B cell (primary cell): ENCODE results near the gene FER. TPM values are rescaled to one million over a fixed set of nuclear protein-coding genes. Genes with fewer than 3 reads are reported as not detected.

Experiments
- ATAC-seq: fragments of 200-7000 bp; cut with Tn5 transposase; one replicate; pipeline ENCODE4 v1.10.0; 2021; ENCODE audit warnings: low read depth, mild to moderate bottlenecking, moderate number of reproducible peaks, moderate library complexity
- CTCF ChIA-PET: fragments of 350-600 bp; sonication (Branson Sonifier 250); formaldehyde crosslinking; loops from one replicate; lab custom pipeline; 2021; ENCODE audit warnings: antibody characterized with exemption, inconsistent platforms; lab: Charles Lee
- POLR2A ChIA-PET: fragments of 350-600 bp; sonication (Branson Sonifier 250); formaldehyde crosslinking; loops from one replicate; lab custom pipeline; 2021; ENCODE audit warnings: antibody characterized with exemption; lab: Charles Lee
- DNase-seq: peaks from one replicate; pipeline ENCODE4 v3.0.0; 2013
- H2AFZ ChIP-seq: 2 replicates; pipeline ENCODE4 v1.6.1; 2012; ENCODE audit warnings: mild to moderate bottlenecking, low read depth, low read length; ENCODE audit not compliant: insufficient read depth, poor library complexity, severe bottlenecking
- H3K27ac ChIP-seq, 2 donors: 1 replicate in 1 of 2; 2 replicates in 1 of 2; pipeline ENCODE4 v1.5.1; 2012 to 2013; ENCODE audit warnings: low read length in 2 of 2, mild to moderate bottlenecking in 2 of 2, moderate library complexity in 1 of 2
- H3K27me3 ChIP-seq, 4 experiments: fragments of 200-600 bp in 1 of 4; sonication (generic) in 1 of 4; replicated peaks in 1 of 4; 1 replicate in 2 of 4; 2 replicates in 2 of 4; pipeline versions ENCODE4 v1.6.1 to v1.7.0; 2013 to 2016; ENCODE audit warnings: low read length in 3 of 4, mild to moderate bottlenecking in 2 of 4, mixed read lengths in 1 of 4, moderate library complexity in 1 of 4; ENCODE audit not compliant: insufficient read depth in 4 of 4, control insufficient read depth in 3 of 4; ENCODE audit errors: control extremely low read depth in 1 of 4
- H3K36me3 ChIP-seq, 2 experiments: replicated peaks in 1 of 2; 1 replicate in 1 of 2; 2 replicates in 1 of 2; pipeline versions ENCODE4 v1.6.1 to v1.7.1; 2013; ENCODE audit warnings: low read length in 1 of 2; ENCODE audit not compliant: insufficient read depth in 2 of 2, control insufficient read depth in 1 of 2; ENCODE audit errors: control extremely low read depth in 1 of 2, extremely low read depth in 1 of 2
- H3K4me1 ChIP-seq, 2 donors: fragments of 200-600 bp in 1 of 2; sonication (generic) in 1 of 2; 1 replicate in 1 of 2; 2 replicates in 1 of 2; pipeline versions ENCODE4 v1.5.1 to v1.6.1; 2013 to 2017; ENCODE audit warnings: low read length in 2 of 2; ENCODE audit not compliant: control insufficient read depth in 2 of 2, insufficient read depth in 2 of 2
- H3K4me2 ChIP-seq: replicated peaks from 2 replicates; pipeline ENCODE3; 2012; ENCODE audit warnings: mild to moderate bottlenecking, low read depth, low read length; ENCODE audit not compliant: poor library complexity, severe bottlenecking
- H3K4me3 ChIP-seq, 5 experiments: fragments of 200-600 bp in 1 of 5; sonication (generic) in 1 of 5; 1 replicate in 3 of 5; 2 replicates in 2 of 5; pipeline versions ENCODE4 v1.5.1 to v1.7.0; 2011 to 2016; ENCODE audit warnings: low read length in 4 of 5, mild to moderate bottlenecking in 4 of 5, low read depth in 2 of 5, control low read depth in 1 of 5, moderate library complexity in 1 of 5; ENCODE audit not compliant: insufficient read depth in 1 of 5; ENCODE audit errors: control extremely low read depth in 1 of 5, extremely low read depth in 1 of 5
- H3K79me2 ChIP-seq: fragments of 200-600 bp; sonication (generic); one replicate; pipeline ENCODE4 v1.6.0; 2016; ENCODE audit warnings: low read length; ENCODE audit not compliant: control insufficient read depth, insufficient read depth
- H3K9ac ChIP-seq: fragments of 200-600 bp; sonication (generic); 2 replicates; pipeline ENCODE4 v1.6.1; 2017; ENCODE audit warnings: mild to moderate bottlenecking, low read length, moderate library complexity
- H3K9me3 ChIP-seq, 3 donors: one replicate each; pipeline versions ENCODE4 v1.6.1 to v1.7.1; 2013; ENCODE audit warnings: low read length in 2 of 3; ENCODE audit not compliant: control insufficient read depth in 2 of 3, insufficient read depth in 1 of 3; ENCODE audit errors: control extremely low read depth in 1 of 3
- H4K20me1 ChIP-seq: 2 replicates; pipeline ENCODE4 v1.6.0; 2012; ENCODE audit warnings: mild to moderate bottlenecking, low read length; ENCODE audit not compliant: insufficient read depth, control insufficient read depth, poor library complexity, severe bottlenecking
- H3K27ac Mint-ChIP-seq: one replicate; pipeline ENCODE4 v1.8.0; 2021; ENCODE audit warnings: mixed read lengths
- H3K27me3 Mint-ChIP-seq: one replicate; pipeline ENCODE4 v1.8.0; 2021; ENCODE audit warnings: mixed read lengths
- H3K4me1 Mint-ChIP-seq: one replicate; pipeline ENCODE4 v1.8.0; 2021; ENCODE audit warnings: mixed read lengths
- H3K4me3 Mint-ChIP-seq: one replicate; pipeline ENCODE4 v1.8.0; 2021; ENCODE audit warnings: mixed read lengths
- H3K9me3 Mint-ChIP-seq: one replicate; pipeline ENCODE4 v1.8.0; 2022; ENCODE audit warnings: mixed read lengths; ENCODE audit not compliant: insufficient read depth
- EZH2 ChIP-seq: IDR thresholded peaks from 2 replicates; pipeline ENCODE4 v1.6.1; 2012; ENCODE audit warnings: borderline replicate concordance, low read depth, mild to moderate bottlenecking, moderate library complexity, low read length; ENCODE audit not compliant: insufficient read depth, poor library complexity, severe bottlenecking
- WGBS: methylation state at CpG from one replicate; pipeline ENCODE4 v1.1.5; 2013; ENCODE audit warnings: missing lambda C conversion rate; ENCODE audit not compliant: insufficient coverage; 5-methylcytosine and 5-hydroxymethylcytosine counted together
- intact Hi-C: fragments of 100-400 bp; cut with micrococcal nuclease; formaldehyde crosslinking; loops from one replicate; pipeline ENCODE4 v1.10.0; 2022
- polyA plus RNA-seq: library from polyadenylated mRNA; depleted of rRNA; stranded (reverse); fragments of >200 nt; gene quantifications from 2 replicates; pipeline ENCODE4 v1.2.3, GENCODE V29; 2012
- total RNA-seq, 2 donors: library from RNA; stranded (reverse); fragments of 120-200 nt in 1 of 2; gene quantifications; 1 replicate in 1 of 2; 2 replicates in 1 of 2; pipeline versions ENCODE4 v1.2.3 to v1.2.4, GENCODE V29; 2013 to 2022
- TF ChIP-seq, protein P1 (sequence below): fragments of 200-600 bp; IDR thresholded peaks from one replicate; pipeline ENCODE4 v1.8.0; 2022; ENCODE audit warnings: antibody characterized with exemption, mild to moderate bottlenecking

The FER gene
- total and polyA plus RNA-seq, 2 donors (not counting 1 experiment from before 2014, with no cell fraction given): 1.3 to 41.3 TPM

DNA sequence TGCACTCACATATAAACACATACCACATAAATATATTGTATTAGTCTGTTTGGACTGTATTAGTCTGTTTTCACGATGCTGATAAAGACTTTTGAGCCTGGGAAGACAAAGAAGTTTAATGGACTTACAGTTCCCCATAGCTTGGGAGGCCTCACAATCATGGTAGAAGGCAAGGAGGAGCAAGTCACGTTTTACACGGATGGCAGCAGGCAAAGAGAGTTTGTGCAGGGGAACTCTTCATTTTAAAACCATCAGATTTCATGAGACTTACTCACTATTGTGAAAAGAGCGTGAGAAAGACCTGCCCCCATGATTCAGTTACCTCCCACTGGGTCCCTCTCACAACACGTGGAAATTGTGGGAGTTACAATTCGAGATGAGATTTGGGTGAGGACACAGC, 133.4 kb downstream of the FER start:
- Histone ChIP-seq H3K27ac (no peak overlapping the region), H3K4me3 (no peak overlapping the region), H4K20me1 (no peaks in the 10 kb centered on the region), H3K79me2 (no peaks in the 10 kb centered on the region), H3K9ac (no peak overlapping the region), H3K4me1 (no peaks in the 10 kb centered on the region), H3K4me2 (no peak overlapping the region), H3K36me3 (no peaks in the 10 kb centered on the region), H3K27me3 (no peaks in the 10 kb centered on the region), H2AFZ (no peak overlapping the region), H3K9me3 (no peaks in the 10 kb centered on the region)
- Mint-ChIP-seq H3K4me1 (no peaks in the 10 kb centered on the region), H3K4me3 (no peak overlapping the region), H3K27ac (no peak overlapping the region), H3K27me3 (no peaks in the 10 kb centered on the region), H3K9me3 (no peaks in the 10 kb centered on the region)
- ChIA-PET CTCF (no interaction called here), POLR2A (no interaction called here)
- intact Hi-C loops: no loop called here
- DNase-seq (no peak), ATAC-seq (no peak)
- 86% methylated on average over 1 of the region's 6 CpGs for WGBS
- no peak for TF ChIP-seq EZH2
- TF ChIP-seq, protein P1, sequence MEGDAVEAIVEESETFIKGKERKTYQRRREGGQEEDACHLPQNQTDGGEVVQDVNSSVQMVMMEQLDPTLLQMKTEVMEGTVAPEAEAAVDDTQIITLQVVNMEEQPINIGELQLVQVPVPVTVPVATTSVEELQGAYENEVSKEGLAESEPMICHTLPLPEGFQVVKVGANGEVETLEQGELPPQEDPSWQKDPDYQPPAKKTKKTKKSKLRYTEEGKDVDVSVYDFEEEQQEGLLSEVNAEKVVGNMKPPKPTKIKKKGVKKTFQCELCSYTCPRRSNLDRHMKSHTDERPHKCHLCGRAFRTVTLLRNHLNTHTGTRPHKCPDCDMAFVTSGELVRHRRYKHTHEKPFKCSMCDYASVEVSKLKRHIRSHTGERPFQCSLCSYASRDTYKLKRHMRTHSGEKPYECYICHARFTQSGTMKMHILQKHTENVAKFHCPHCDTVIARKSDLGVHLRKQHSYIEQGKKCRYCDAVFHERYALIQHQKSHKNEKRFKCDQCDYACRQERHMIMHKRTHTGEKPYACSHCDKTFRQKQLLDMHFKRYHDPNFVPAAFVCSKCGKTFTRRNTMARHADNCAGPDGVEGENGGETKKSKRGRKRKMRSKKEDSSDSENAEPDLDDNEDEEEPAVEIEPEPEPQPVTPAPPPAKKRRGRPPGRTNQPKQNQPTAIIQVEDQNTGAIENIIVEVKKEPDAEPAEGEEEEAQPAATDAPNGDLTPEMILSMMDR: no peak

DNA sequence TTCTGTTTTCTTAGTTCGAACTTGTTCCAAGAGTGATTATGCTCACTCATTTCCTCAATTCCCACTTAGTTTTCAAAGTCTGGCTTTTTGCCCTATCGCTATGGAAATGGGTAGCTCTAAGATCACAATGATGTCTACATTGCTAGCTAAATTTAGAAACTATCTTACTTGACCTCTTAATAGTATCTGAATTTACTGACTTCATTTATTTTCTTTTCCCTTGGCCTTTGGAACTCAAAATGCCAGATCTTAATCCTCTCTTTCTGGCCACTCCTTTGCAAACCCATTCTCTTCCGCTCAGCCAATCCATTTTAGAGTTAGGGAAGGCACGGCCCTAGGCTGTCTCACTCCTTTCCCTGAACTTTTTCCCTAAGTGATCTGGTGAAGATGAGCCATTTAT, 137.0 kb downstream of the FER start:
- DNase-seq (no peak), ATAC-seq (no peak)
- no peaks in the 10 kb centered on the region for H3K4me1 ChIP-seq
- Mint-ChIP-seq H3K4me1 (no peaks in the 10 kb centered on the region), H3K4me3 (no peak overlapping the region), H3K9me3 (no peaks in the 10 kb centered on the region), H3K27me3 (no peaks in the 10 kb centered on the region), H3K27ac (no peak overlapping the region)
- no peaks in the 10 kb centered on the region for H4K20me1 ChIP-seq
- TF ChIP-seq, protein P1: no peak
- TF ChIP-seq EZH2: no peak
- no peaks in the 10 kb centered on the region for H3K27me3 ChIP-seq
- no peaks in the 10 kb centered on the region for H3K9me3 ChIP-seq
- 94% methylated on average over 2 of the region's 4 CpGs for WGBS
- ChIA-PET POLR2A (no interaction called here), CTCF (no interaction called here)
- H3K27ac ChIP-seq: no peak overlapping the region
- no peaks in the 10 kb centered on the region for H3K36me3 ChIP-seq
- intact Hi-C loops: no loop called here
- H3K4me2 ChIP-seq: no peak overlapping the region
- H3K4me3 ChIP-seq: no peak overlapping the region
- H2AFZ ChIP-seq: no peak overlapping the region
- no peaks in the 10 kb centered on the region for H3K79me2 ChIP-seq
- H3K9ac ChIP-seq: no peak overlapping the region
